GM18519 (cell line): Measurements from ENCODE around the gene C1RL.
"Not testable (repeated sequence)": the region's sequence is repeated elsewhere in the genome, so short reads cannot be mapped to it uniquely, and the experiment has no call there.

Source experiments
- ATAC-seq: cut with Tn5 transposase; IDR thresholded peaks from one replicate; pipeline ENCODE4 v1.9.1; 2021; ENCODE audit warnings: mild to moderate bottlenecking, moderate library complexity; ENCODE audit not compliant: unreplicated experiment, low FRiP score

C1RL gene

GRCh38 chr12:7116916-7117315, 7.9 kb upstream of the C1RL start:
- ATAC-seq = no peak

GRCh38 chr12:7116196-7116595, 7.2 kb upstream of the C1RL start:
- ATAC-seq = no peak

GRCh38 chr12:7114851-7115250, 5.8 kb upstream of the C1RL start:
- no peak for ATAC-seq

DNA sequence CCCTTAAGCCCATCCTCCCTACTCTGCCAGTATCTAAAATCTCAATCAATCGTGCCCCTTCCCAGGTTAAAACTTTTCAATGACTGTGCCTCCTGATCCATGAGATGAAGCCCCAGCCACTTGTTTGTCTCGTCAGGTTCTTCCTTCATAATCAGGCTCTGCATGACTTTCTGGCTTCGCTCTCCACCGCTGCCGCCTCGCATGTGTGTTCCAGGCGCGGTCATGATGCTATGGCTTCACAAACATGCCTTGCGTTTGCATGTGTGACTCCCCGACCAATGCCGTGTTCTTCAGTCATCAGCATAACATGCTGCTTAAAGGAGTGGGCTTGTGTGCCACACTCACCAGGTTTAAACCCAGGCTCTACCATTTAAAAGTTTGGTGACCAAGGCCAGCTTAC, 5.0 kb upstream of the C1RL start:
- no peak for ATAC-seq

DNA sequence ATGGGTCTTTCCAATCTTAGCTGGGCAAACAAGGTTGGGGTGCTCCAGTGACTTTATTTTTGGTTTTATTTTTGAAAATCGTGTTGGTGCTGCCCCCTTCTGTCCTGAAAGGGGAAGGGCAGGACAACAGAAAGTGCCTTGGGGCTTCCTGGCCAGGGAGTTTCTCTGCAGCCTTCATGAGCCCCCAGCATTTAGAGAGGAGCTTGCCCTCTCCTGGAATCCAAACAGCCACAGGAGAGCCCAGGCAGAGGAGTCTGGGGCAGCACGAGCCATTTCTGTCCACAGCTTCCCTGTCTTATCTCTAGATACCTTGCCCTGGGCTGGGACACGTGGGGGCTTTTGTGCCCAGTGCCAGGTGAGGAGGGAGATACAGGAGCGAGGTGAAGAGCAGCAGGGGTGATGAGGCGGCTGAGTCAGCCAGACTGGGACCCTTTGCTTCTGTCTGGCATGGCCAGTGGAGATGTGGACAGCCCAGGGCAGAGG, 4.4 kb upstream of the C1RL start:
- ATAC-seq = no peak

DNA sequence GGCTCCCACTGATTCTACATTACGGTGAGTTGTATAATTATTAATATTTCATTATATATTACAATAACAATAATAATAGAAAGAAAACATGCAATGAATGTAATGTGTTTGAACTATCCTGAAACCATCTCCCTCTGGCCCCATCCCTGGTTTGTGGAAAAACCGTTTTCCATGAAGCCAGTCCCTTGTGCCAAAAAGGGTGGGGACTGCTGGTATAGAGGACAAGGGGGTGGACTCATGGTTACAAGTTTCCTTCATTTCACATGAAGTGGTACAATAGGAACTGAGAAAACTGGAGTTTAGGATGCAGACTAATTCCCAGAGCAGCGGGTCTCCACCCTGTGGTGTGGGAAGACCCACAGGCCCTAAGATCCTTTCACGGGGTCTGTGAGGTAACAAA, 3.0 kb upstream of the C1RL start:
- no peak for ATAC-seq

GRCh38 chr12:7110661-7111060, 1.6 kb upstream of the C1RL start:
- ATAC-seq = no peak

DNA sequence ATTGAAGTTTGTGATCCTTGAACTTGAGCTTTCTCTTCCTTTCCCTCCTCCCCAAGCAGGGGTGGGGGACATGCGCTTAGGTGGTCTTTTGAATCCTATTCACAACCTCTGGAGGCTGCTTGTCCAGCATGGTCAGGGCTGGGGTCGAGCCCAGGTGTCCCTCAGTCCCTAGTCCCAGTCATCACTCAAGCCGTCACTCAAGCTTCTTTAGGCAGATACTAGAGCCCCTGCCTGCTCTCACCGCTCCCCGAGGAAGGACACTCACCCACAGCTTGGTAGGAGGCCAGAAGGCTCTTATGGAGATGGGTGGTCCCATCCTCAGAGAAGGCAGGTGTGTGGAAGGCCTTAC, 532 bp upstream of the C1RL start:
- ATAC-seq = no peak

DNA sequence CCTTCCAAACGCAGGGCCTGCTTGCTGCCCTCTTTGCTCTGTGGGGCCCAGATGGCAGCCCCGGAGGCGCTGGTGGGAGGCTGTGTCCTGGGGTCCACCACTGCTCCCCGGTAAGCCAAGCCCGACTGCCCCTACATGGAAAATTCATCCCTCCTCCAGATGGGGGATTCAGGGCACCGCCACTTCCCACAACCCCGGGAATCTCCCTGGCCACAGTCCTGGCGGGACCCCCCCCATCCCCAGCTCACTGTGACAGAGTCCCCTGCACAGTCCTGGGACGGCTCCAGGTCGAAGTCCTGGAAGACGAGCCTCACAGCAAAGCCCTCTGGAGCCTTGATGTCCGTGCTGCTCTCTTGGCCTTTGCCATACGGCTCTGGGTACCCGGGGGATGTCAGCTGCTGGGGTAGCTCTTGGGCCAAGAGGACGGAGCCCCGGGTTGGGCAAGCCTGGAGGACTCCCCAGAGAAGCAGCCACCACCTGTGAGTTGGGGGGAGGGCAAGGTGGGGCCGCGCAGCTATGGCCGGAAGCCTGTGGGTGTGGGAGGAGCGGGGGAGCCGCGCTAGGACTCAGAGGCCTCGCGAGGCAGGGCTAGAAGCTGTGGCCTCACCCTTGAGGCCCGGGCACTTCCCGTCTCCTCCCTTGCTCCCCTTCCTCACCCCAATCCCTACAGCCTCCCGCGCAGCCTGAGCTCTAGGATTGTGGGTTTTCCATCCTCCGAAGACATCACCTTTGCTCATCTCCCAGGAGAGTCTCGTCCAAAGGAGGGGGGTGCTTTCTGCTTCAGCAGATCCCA, 815 bp downstream of the C1RL start:
- ATAC-seq = peak; percentile 76

- no peak for ATAC-seq
Measured at GRCh38 chr12:7107636-7108002, 1.4 kb downstream of the C1RL start.

DNA sequence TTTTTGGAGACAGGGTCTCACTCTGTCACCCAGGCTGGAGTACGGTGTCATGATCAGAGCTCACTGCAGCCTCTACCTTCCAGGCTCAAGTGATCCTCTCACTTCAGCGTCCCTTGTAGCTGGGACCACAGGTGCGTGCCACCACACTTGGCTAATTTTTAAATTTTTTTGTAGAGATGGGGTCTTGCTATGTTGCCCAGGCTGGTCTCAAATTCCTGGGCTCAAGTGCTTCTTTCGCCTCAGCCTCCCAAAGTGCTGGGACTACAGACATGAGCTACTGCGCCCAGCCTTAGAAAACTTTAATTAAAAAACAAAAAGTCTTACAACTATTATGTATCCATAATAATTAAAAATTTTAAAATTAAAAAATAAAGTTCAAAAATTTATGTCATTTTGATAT, 1.8 kb downstream of the C1RL start:
- ATAC-seq = not testable (repeated sequence)

DNA sequence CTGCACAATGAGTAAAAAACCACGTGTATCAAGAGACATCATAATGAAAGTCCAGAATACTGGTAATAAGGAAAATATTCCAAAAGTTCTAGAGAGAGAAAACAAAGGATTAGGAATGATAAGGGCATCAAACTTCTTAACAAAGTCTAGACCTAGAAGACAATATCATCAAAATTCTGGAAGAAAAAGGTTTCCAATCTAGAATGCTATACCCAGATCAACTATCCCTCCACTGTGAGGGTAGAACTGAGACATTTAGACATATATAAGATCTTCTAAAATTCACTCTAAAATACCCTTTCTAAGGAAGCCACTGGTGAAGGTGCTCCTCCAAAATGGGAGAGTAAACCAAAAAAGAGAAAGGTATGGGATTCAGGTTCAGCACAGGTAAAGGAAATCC, 2.9 kb downstream of the C1RL start:
- ATAC-seq = no peak

GRCh38 chr12:7103837-7104584, 5.0 kb downstream of the C1RL start:
- no peak for ATAC-seq

DNA sequence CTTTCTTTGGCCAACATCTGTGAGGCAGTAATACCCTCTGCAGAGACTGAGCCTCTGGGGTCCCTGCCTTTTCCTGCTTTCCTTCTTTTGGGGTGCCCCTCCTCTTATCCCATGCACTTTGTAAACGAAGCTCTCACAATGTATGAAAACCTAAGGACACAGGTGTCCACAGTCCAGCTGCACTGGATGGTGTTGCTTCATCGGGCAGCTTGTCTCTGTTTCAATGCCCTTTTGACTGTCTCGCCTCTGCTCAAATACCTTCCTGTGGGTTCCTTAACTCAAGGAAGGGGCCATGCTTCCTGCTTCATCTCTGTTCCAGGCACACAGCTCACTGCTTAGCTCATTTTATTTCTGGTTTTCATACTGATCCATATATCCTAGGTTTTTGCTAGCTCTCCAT, 6.4 kb downstream of the C1RL start:
- no peak for ATAC-seq

- no peak for ATAC-seq
Measured at GRCh38 chr12:7101694-7102131, 7.3 kb downstream of the C1RL start.

DNA sequence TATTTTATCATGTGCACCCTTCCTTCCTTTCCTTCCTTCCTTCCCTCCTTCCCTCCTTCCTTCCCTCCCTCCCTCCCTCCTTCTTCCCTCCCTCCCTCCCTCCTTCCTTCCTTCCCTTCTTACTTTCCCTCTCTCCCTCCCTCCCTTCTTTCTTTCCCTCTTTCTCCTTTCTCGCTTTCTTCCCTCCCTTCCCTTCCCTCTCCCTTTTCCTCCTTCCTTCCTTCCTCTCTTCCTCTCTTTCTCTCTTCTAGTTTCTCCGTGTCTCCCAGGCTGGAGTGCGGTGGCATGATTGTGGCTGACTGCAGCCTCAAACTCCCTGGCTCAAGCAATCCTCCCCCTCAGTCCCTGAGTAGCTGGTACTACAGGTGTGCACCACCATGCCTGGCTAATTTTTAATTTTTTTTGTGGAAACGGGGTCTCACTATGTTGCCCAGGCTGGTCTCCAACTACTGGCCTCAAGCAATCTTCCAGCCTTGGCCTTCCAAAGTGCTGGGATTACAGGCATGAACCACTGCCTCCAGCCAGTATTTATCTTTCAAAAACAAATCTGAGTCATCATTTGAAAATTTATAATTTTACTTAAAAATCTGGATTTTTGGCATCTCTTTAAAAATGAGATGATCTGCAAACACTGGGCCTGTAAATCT, 7.8 kb downstream of the C1RL start:
- no peak for ATAC-seq

- ATAC-seq = no peak
Measured at GRCh38 chr12:7100239-7100638, 8.8 kb downstream of the C1RL start.

DNA sequence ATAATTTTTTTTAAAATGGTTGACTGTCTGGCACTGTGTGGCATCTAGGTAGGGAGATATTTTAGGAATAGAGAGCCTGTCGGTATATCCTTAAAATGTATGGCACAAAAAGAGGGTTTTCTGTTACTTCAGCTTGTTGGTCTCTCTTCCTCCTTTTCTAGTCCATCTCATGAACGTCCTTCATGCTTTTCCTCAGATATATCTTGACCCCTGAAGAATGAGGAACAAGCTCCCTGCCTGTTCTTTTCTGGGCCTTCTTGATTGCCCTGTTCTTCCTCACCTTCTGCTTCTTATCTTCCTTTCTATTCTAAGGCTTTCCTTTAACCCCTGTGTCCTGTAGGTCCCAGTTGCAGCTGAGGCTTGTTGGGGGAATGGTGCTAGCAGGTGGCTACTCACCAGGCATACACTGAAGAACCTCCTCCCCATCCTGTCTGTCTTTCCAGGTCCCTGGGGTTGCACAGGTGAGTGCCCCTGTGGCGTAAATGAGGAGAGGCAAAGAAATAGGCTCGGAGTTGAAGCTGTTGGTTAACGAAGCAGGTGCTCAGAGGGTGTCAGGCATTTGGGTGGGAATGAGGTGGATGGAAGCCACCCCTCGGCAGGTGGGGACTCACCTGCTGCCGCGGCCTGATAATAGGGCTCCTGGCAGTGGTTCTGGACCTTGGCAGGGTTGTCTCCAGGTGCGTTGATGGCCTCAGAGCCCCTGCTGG, 9.6 kb downstream of the C1RL start:
- ATAC-seq = no peak

- ATAC-seq = no peak
Measured at GRCh38 chr12:7096979-7097378, 12.0 kb downstream of the C1RL start.

DNA sequence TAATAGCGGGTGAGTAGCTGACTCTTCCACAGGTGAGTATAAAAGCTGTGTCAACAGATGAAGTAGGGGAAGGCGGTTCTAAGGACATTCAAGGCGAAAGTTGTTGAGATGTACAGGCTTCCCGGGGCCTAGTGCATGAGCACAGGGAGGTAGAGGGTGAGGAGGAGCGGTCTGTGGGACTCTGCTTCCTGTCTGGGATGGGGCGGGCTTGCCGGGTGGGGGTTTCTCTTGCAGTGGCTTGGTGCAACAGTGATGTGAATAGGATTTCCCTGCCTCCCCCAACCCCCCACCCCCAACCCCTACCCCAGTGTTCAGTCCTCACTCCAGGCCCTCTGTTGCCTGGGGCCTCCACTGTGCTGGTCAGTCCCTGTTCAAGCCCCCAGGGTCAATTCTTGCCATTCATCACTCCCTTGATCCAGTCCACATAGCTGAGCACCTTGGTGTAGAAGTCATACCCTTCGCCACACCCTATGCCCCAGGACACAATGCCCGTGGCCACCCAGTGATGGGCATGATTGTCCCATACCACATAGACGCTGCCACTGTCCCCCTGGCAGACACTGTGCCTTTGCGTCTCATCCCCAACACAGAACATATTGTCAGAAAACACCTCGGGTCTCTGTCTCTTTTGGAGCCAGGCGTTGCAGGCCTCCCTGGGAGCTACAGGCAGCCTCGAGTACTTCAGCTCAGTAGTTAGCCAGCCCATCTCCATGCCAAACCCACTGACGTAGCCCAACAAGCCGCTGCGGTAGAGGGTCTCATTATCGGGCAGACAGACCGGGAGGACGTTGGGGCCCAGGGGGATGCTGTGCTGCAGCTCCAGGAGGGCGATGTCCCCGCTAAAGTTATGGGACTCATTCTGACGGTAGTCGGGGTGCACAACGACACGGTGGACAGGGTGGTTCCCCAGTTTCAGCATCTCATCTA, 12.7 kb downstream of the C1RL start:
- no peak for ATAC-seq
